Naive B cell (primary cell): ENCODE results near the gene C7. TPM values are rescaled to one million over a fixed set of nuclear protein-coding genes. Genes with fewer than 3 reads are reported as not detected.
"Not testable (repeated sequence)": the region's sequence is repeated elsewhere in the genome, so short reads cannot be mapped to it uniquely, and the experiment has no call there.

Experiments used
- ATAC-seq, 2 donors: fragments of 150-1000 bp; cut with Tn5 transposase; 2 replicates each; pipeline ENCODE4 v1.10.0; 2021; ENCODE audit warnings: low read depth in 2 of 2, mild to moderate bottlenecking in 2 of 2, moderate library complexity in 2 of 2
- DNase-seq: peaks from one replicate; pipeline ENCODE4 v3.0.0; 2022
- H3K27ac Mint-ChIP-seq, 6 donors: one replicate each; pipeline ENCODE4 v1.8.0; 2020 to 2022; ENCODE audit warnings: mild to moderate bottlenecking in 6 of 6, mixed read lengths in 6 of 6, moderate library complexity in 5 of 6, inconsistent platforms in 2 of 6
- H3K27me3 Mint-ChIP-seq, 3 donors: one replicate each; pipeline ENCODE4 v1.8.0; 2021 to 2022; ENCODE audit warnings: mixed read lengths in 3 of 3, mild to moderate bottlenecking in 1 of 3
- H3K36me3 Mint-ChIP-seq, 2 donors: one replicate each; pipeline ENCODE4 v1.8.0; 2020 to 2022; ENCODE audit warnings: mixed read lengths in 2 of 2, inconsistent platforms in 1 of 2, mild to moderate bottlenecking in 1 of 2
- H3K4me1 Mint-ChIP-seq, 3 donors: one replicate each; pipeline ENCODE4 v1.8.0; 2020 to 2022; ENCODE audit warnings: mixed read lengths in 3 of 3, inconsistent platforms in 1 of 3, mild to moderate bottlenecking in 1 of 3, moderate library complexity in 1 of 3
- H3K4me3 Mint-ChIP-seq, 8 donors: one replicate each; pipeline ENCODE4 v1.8.0; 2020 to 2022; ENCODE audit warnings: mild to moderate bottlenecking in 8 of 8, mixed read lengths in 8 of 8, moderate library complexity in 8 of 8, inconsistent platforms in 2 of 8
- H3K9me3 Mint-ChIP-seq, 7 donors: one replicate each; pipeline ENCODE4 v1.8.0; 2020 to 2022; ENCODE audit warnings: mixed read lengths in 7 of 7, mild to moderate bottlenecking in 5 of 7, inconsistent platforms in 2 of 7, moderate library complexity in 1 of 7
- polyA plus RNA-seq, 6 donors: library from polyadenylated mRNA; unstranded; fragments of 300-500 nt; fragmentation: Illumina TruSeq; gene quantifications; one replicate each; pipeline ENCODE4 v1.2.3, GENCODE V29; 2021; ENCODE audit warnings: low read depth in 6 of 6

Gene C7
- polyA plus RNA-seq, 6 donors from 2014 or later: not detected

DNA sequence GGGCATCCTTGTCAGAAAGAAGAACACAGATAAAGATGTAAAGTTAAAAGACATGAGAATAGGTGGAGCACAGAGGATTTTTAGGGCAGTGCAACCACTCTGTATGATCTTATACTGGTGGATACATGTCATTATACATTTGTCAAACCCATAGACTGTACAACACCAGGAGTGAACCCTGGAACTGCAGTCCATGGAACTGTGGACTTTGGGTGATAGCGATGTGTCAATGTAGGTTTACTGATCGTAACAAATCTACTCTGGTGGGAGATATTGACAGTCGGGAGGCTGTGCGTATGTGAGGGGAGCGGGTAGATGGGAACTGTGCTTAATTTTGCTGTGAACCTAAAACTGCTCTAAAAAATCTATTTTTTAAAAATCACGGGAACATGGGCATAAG, 101.3 kb downstream of the C7 start:
- Mint-ChIP-seq H3K9me3 (peaks cover 0 to 18% (median 3%) of the 10 kb centered on the region in 7 donors), H3K36me3 (no peaks in the 10 kb centered on the region), H3K27ac (no peak overlapping the region), H3K4me3 (no peak overlapping the region), H3K27me3 (peaks cover 0 to 5% (median 4%) of the 10 kb centered on the region in 3 donors), H3K4me1 (no peaks in the 10 kb centered on the region)
- no peak for DNase-seq
- ATAC-seq: no peak

DNA sequence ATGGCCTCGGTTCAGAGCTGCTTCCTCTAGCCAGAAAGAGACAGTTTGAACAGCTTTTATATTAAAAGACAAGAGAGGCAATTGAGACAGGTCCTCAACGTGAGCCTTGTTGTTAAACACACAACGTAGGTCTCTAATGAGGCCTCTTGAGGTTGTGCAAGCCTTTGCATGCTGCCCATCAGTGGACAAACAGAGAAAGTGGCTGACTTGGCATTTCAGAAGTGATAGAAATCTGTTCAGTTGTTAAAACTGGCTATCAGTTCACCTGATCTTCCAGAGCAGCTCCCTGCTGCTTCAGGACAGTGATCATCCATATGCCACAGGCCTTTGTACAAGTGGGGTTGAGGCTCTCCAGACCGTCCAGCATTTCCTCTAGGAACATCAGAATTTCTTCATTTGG, 103.0 kb downstream of the C7 start:
- Mint-ChIP-seq H3K27ac (no peak overlapping the region), H3K4me3 (no peak overlapping the region), H3K36me3 (no peaks in the 10 kb centered on the region), H3K9me3 (peaks cover 0 to 11% (median 0%) of the 10 kb centered on the region in 7 donors), H3K27me3 (peaks cover 0 to 5% (median under 1%) of the 10 kb centered on the region in 3 donors), H3K4me1 (no peaks in the 10 kb centered on the region)
- DNase-seq (no peak), ATAC-seq (no peak)

DNA sequence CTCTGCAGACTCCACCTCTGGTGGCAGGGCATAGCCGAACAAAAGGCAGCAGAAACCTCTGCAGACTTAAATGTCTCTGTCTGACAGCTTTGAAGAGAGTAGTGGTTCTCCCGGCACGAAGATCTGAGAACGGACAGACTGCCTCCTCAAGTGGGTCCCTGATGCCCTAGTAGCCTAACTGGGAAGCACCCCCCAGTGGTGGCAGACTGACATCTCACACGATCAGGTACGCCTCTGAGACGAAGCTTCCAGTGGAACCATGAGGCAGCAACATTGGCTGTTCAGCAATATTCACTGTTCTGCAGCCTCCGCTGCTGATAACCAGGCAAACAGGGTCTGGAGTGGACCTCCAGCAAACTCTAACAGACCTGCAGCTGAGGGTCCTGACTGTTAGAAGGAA, 113.3 kb downstream of the C7 start:
- not testable (repeated sequence) for H3K27ac Mint-ChIP-seq, DNase-seq, H3K36me3 Mint-ChIP-seq, ATAC-seq, H3K4me1 Mint-ChIP-seq, H3K4me3 Mint-ChIP-seq
- H3K9me3 Mint-ChIP-seq: peaks cover 5 to 25% (median 16%) of the 10 kb centered on the region in 7 donors
- peaks cover 0 to 10% (median 7%) of the 10 kb centered on the region in 3 donors for H3K27me3 Mint-ChIP-seq

Other genes with a start within 250 kb of the C7 start
- 10 to 100 TPM; 21.4 to 66.3 (median 38.7) TPM for gene PTGER4, start 229.6 kb upstream of the C7 start, polyA plus RNA-seq
- 10 to 100 TPM; 14.6 to 21.6 (median 18.9) TPM for gene TTC33, start 153.5 kb upstream of the C7 start, polyA plus RNA-seq
- 10 to 100 TPM; 22.6 to 44.8 (median 40.6) TPM for gene PRKAA1, start 111.1 kb upstream of the C7 start, polyA plus RNA-seq
- 1,000 to 10,000 TPM in 5 of 6 donors, 100 to 1,000 TPM in 1; 981 to 2,519 (median 2,155) TPM for gene RPL37, start 74.3 kb upstream of the C7 start, polyA plus RNA-seq
- 1 to 10 TPM; 1.4 to 3.6 (median 2.2) TPM for gene CARD6, start 68.1 kb upstream of the C7 start, polyA plus RNA-seq
- not detected for gene MROH2B, start 161.8 kb downstream of the C7 start, polyA plus RNA-seq